HepG2 (cell line): Measurements from ENCODE around the gene TAF6. TPM values are rescaled to one million over a fixed set of nuclear protein-coding genes. Genes with fewer than 3 reads are reported as not detected.

ENCODE experiments used
- FOXA3 ChIP-seq: IDR thresholded peaks from 2 replicates; pipeline ENCODE4 v1.6.1; 2016; ENCODE audit warnings: missing genetic modification reagents, missing compliant biosample characterization
- IKZF1 ChIP-seq: fragments of 450-650 bp; IDR thresholded peaks from 2 replicates; pipeline ENCODE4 v1.7.1; 2016
- KLF6 ChIP-seq: IDR thresholded peaks from 2 replicates; pipeline ENCODE4 v1.8.0; 2016; ENCODE audit warnings: missing biosample characterization, missing genetic modification reagents
- NONO ChIP-seq, 2 experiments: fragments of 450-650 bp in 1 of 2; sonication (generic) in 1 of 2; formaldehyde crosslinking in 1 of 2; IDR thresholded peaks in 1 of 2; conservative IDR thresholded peaks in 1 of 2; 2 replicates each; pipeline versions ENCODE4 v1.6.1 to v1.8.0; 2017 to 2022; ENCODE audit warnings: mild to moderate bottlenecking in 1 of 2, missing genetic modification reagents in 1 of 2, moderate library complexity in 1 of 2
- NR2F1 ChIP-seq, 2 experiments: fragments of 450-650 bp in 1 of 2; formaldehyde crosslinking in 1 of 2; IDR thresholded peaks; 2 replicates each; pipeline versions ENCODE4 v1.5.0 to v1.6.1; 2016 to 2020; ENCODE audit warnings: mild to moderate bottlenecking in 1 of 2, missing compliant biosample characterization in 1 of 2, missing genetic modification reagents in 1 of 2, moderate library complexity in 1 of 2
- REXO4 ChIP-seq: sonication (generic); formaldehyde crosslinking; IDR thresholded peaks from 2 replicates; pipeline ENCODE4 v1.8.0; 2022; ENCODE audit warnings: missing genetic modification reagents, mild to moderate bottlenecking, borderline replicate concordance
- ZBTB42 ChIP-seq: sonication (generic); formaldehyde crosslinking; IDR thresholded peaks from 2 replicates; pipeline ENCODE4 v1.5.0; 2020; ENCODE audit warnings: mild to moderate bottlenecking, missing genetic modification reagents
- ZFP36 ChIP-seq: fragments of 150-350 bp; IDR thresholded peaks from 2 replicates; pipeline ENCODE4 v1.6.1; 2018; ENCODE audit warnings: borderline replicate concordance, low read length, low read depth; ENCODE audit not compliant: partially characterized antibody
- ZNF225 ChIP-seq: sonication (generic); formaldehyde crosslinking; IDR thresholded peaks from 2 replicates; pipeline ENCODE4 v1.4.0; 2020; ENCODE audit warnings: mild to moderate bottlenecking, missing genetic modification reagents
- ZNF263 ChIP-seq: sonication (generic); formaldehyde crosslinking; IDR thresholded peaks from 2 replicates; pipeline ENCODE4 v1.4.0; 2020; ENCODE audit warnings: missing genetic modification reagents
- ZNF264 ChIP-seq: sonication (generic); formaldehyde crosslinking; IDR thresholded peaks from 2 replicates; pipeline ENCODE4 v1.4.0; 2020; ENCODE audit warnings: missing genetic modification reagents
- ZNF317 ChIP-seq: sonication (generic); formaldehyde crosslinking; IDR thresholded peaks from 2 replicates; pipeline ENCODE4 v1.5.0; 2020; ENCODE audit warnings: mild to moderate bottlenecking, missing genetic modification reagents
- ZNF510 ChIP-seq: sonication (generic); formaldehyde crosslinking; IDR thresholded peaks from 2 replicates; pipeline ENCODE4 v1.4.0; 2020; ENCODE audit warnings: low read depth, mild to moderate bottlenecking, missing genetic modification reagents
- ZNF766 ChIP-seq: sonication (generic); formaldehyde crosslinking; IDR thresholded peaks from 2 replicates; pipeline ENCODE4 v1.5.0; 2020; ENCODE audit warnings: missing genetic modification reagents, borderline replicate concordance
- ZNF790 ChIP-seq: sonication (generic); formaldehyde crosslinking; IDR thresholded peaks from 2 replicates; pipeline ENCODE4 v1.8.0; 2022; ENCODE audit warnings: missing genetic modification reagents, mild to moderate bottlenecking, borderline replicate concordance
- ZSCAN22 ChIP-seq: sonication (generic); formaldehyde crosslinking; IDR thresholded peaks from 2 replicates; pipeline ENCODE4 v1.4.0; 2020; ENCODE audit warnings: mild to moderate bottlenecking, missing genetic modification reagents
- polyA plus RNA-seq, 8 experiments: library from polyadenylated mRNA; depleted of rRNA in 3 of 8; stranded (reverse) in 7 of 8; unstranded in 1 of 8; fragments of >200 nt; fragmentation: Illumina TruSeq in 4 of 8; extraction: Trizol in 4 of 8; gene quantifications; 2 replicates each; pipeline versions ENCODE4 v1.2.1 to v1.2.3, GENCODE V29; 2011 to 2016; ENCODE audit warnings: low read depth in 4 of 8, missing spikeins in 1 of 8, mixed read lengths in 1 of 8; ENCODE audit not compliant: insufficient read depth in 1 of 8
- total RNA-seq, 5 experiments: library from RNA; depleted of rRNA; stranded (reverse); fragments of >200 nt; fragmentation: Illumina TruSeq; extraction: Trizol; gene quantifications; 2 replicates each; pipeline ENCODE4 v1.2.3, GENCODE V29; 2016; ENCODE audit warnings: low read depth in 1 of 5
- TF ChIP-seq, protein P1 (sequence below): IDR thresholded peaks from 2 replicates; pipeline ENCODE4 v1.6.1; 2016; ENCODE audit warnings: missing compliant biosample characterization, missing genetic modification reagents, borderline replicate concordance
- TF ChIP-seq, protein P2 (sequence below): IDR thresholded peaks from 2 replicates; pipeline ENCODE4 v1.6.1; 2016; ENCODE audit warnings: low read depth, missing genetic modification reagents, missing compliant biosample characterization
- TF ChIP-seq, protein P3 (sequence below): sonication (generic); formaldehyde crosslinking; IDR thresholded peaks from 2 replicates; pipeline ENCODE4 v1.8.0; 2022; ENCODE audit warnings: low read depth, missing genetic modification reagents

Gene TAF6
- total and polyA plus RNA-seq, 2 of the 13 experiments (the other 11 are each of a cell fraction or from before 2014, with no cell fraction given): 12.9 to 18.8 TPM

DNA sequence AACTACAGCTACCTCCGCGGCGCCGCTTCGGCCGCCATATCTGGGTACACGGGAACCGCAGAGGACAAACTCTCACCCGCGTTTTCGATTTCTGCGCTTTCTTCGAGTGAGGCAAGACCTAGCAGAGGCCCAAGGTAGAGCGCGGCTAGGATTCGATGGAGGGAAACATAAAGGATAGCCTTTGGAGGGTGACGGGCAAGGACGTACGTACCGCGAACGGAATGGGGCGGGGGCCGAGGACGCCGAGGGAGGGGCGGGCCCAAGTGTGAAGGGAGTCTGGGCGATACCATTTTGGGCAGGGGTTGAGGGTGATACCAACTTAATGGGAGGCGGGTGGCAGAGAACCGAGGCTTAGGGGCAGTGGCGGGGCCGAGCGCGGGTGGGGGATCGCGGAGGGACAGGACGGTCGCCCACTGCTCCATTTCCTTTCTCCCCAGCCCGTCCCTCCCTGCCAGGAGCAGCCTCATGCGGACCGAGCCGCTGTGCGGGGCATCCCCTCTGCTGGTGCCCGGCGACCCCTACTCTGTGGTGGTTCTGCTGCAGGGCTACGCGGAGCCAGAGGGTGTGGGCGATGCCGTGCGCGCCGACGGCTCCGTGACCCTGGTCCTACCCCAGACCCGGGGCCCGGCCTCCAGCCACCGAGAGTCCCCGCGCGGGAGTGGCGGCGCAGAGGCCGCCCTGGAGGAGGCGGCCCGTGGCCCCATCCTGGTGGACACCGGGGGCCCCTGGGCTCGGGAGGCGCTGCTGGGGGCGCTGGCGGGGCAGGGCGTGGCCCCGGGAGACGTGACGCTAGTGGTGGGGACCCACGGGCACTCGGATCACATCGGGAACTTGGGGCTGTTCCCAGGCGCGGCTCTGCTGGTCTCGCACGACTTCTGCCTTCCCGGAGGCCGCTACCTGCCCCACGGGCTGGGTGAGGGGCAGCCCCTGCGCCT, 8.0 kb upstream of the TAF6 start, which contains the start of gene MBLAC1 (continued):
- TF ChIP-seq ZNF264: 0 out of 2 replicates have a peak, but pooled peaks have one; percentile 52
- no peak for TF ChIP-seq ZBTB42 (CRISPR knock-in tag)
- no peak for TF ChIP-seq FOXA3
- TF ChIP-seq ZNF225 (CRISPR knock-in tag): peak; percentile 86; the same call in 1 of the 2 replicates
- TF ChIP-seq, protein P1, sequence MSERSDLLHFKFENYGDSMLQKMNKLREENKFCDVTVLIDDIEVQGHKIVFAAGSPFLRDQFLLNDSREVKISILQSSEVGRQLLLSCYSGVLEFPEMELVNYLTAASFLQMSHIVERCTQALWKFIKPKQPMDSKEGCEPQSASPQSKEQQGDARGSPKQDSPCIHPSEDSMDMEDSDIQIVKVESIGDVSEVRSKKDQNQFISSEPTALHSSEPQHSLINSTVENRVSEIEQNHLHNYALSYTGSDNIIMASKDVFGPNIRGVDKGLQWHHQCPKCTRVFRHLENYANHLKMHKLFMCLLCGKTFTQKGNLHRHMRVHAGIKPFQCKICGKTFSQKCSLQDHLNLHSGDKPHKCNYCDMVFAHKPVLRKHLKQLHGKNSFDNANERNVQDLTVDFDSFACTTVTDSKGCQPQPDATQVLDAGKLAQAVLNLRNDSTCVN (CRISPR knock-in tag): 0 out of 2 replicates have a peak, but pooled peaks have one; percentile 47
- TF ChIP-seq, protein P2, sequence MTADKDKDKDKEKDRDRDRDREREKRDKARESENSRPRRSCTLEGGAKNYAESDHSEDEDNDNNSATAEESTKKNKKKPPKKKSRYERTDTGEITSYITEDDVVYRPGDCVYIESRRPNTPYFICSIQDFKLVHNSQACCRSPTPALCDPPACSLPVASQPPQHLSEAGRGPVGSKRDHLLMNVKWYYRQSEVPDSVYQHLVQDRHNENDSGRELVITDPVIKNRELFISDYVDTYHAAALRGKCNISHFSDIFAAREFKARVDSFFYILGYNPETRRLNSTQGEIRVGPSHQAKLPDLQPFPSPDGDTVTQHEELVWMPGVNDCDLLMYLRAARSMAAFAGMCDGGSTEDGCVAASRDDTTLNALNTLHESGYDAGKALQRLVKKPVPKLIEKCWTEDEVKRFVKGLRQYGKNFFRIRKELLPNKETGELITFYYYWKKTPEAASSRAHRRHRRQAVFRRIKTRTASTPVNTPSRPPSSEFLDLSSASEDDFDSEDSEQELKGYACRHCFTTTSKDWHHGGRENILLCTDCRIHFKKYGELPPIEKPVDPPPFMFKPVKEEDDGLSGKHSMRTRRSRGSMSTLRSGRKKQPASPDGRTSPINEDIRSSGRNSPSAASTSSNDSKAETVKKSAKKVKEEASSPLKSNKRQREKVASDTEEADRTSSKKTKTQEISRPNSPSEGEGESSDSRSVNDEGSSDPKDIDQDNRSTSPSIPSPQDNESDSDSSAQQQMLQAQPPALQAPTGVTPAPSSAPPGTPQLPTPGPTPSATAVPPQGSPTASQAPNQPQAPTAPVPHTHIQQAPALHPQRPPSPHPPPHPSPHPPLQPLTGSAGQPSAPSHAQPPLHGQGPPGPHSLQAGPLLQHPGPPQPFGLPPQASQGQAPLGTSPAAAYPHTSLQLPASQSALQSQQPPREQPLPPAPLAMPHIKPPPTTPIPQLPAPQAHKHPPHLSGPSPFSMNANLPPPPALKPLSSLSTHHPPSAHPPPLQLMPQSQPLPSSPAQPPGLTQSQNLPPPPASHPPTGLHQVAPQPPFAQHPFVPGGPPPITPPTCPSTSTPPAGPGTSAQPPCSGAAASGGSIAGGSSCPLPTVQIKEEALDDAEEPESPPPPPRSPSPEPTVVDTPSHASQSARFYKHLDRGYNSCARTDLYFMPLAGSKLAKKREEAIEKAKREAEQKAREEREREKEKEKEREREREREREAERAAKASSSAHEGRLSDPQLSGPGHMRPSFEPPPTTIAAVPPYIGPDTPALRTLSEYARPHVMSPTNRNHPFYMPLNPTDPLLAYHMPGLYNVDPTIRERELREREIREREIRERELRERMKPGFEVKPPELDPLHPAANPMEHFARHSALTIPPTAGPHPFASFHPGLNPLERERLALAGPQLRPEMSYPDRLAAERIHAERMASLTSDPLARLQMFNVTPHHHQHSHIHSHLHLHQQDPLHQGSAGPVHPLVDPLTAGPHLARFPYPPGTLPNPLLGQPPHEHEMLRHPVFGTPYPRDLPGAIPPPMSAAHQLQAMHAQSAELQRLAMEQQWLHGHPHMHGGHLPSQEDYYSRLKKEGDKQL (CRISPR knock-in tag): no peak
- TF ChIP-seq NONO (IDR thresholded peaks at IDR 0.05): no peak
- TF ChIP-seq NONO (CRISPR knock-in tag; conservative IDR thresholded peaks at IDR 0.05): peak; percentile 84
- TF ChIP-seq ZNF510 (CRISPR knock-in tag): no peak
- no peak for TF ChIP-seq IKZF1
- no peak for TF ChIP-seq ZSCAN22 (CRISPR knock-in tag)
- TF ChIP-seq ZNF790 (CRISPR knock-in tag): 0 out of 2 replicates have a peak, but pooled peaks have one; percentile 51
- TF ChIP-seq ZNF317: peak; percentile 65; the same call in 1 of the 2 replicates
- TF ChIP-seq, protein P3, sequence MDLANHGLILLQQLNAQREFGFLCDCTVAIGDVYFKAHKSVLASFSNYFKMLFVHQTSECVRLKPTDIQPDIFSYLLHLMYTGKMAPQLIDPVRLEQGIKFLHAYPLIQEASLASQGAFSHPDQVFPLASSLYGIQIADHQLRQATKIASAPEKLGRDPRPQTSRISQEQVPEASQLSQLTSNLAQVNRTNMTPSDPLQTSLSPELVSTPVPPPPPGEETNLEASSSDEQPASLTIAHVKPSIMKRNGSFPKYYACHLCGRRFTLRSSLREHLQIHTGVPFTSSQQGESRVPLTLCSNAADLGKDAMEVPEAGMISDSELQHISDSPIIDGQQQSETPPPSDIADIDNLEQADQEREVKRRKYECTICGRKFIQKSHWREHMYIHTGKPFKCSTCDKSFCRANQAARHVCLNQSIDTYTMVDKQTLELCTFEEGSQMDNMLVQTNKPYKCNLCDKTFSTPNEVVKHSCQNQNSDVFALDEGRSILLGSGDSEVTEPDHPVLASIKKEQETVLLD (CRISPR knock-in tag): no peak; the same call in 1 of the 2 replicates
- no peak; the same call in none of the 2 replicates for TF ChIP-seq ZNF263
- no peak for TF ChIP-seq NR2F1 (CRISPR knock-in tag; IDR thresholded peaks at IDR 0.05)
- no peak for TF ChIP-seq ZFP36
- no peak for TF ChIP-seq KLF6 (CRISPR knock-in tag)
- 0 out of 2 replicates have a peak, but pooled peaks have one; percentile 9 for TF ChIP-seq ZNF766 (CRISPR knock-in tag)
- TF ChIP-seq REXO4 (CRISPR knock-in tag): no peak
